IPS-20b (cell line): ENCODE data around the gene DAB1.

Experiments
- H3K27ac ChIP-seq: one replicate; pipeline ENCODE4 v1.5.1; 2013; ENCODE audit warnings: low read length
- H3K27me3 ChIP-seq: 2 replicates; pipeline ENCODE4 v1.6.1; 2013; ENCODE audit warnings: mild to moderate bottlenecking, low read length, inconsistent platforms; ENCODE audit not compliant: insufficient read depth
- H3K36me3 ChIP-seq: 2 replicates; pipeline ENCODE4 v1.6.1; 2013; ENCODE audit warnings: low read depth, mild to moderate bottlenecking, inconsistent platforms, low read length, moderate library complexity; ENCODE audit not compliant: insufficient read depth
- H3K4me1 ChIP-seq: 2 replicates; pipeline ENCODE4 v1.6.1; 2013; ENCODE audit warnings: mild to moderate bottlenecking, control low read depth, inconsistent platforms, low read length, moderate library complexity; ENCODE audit not compliant: insufficient read depth
- H3K4me3 ChIP-seq: 2 replicates; pipeline ENCODE4 v1.5.1; 2013; ENCODE audit warnings: mild to moderate bottlenecking, low read length, inconsistent platforms
- H3K9ac ChIP-seq: 2 replicates; pipeline ENCODE4 v1.6.1; 2013; ENCODE audit warnings: low read depth, mild to moderate bottlenecking, inconsistent platforms, low read length, moderate library complexity
- H3K9me3 ChIP-seq: 2 replicates; pipeline ENCODE4 v1.6.1; 2013; ENCODE audit warnings: mild to moderate bottlenecking, low read depth, low read length, inconsistent platforms; ENCODE audit not compliant: insufficient read depth

The DAB1 gene

GRCh38 chr1:57329001-57329527 lies 94.8 kb downstream of the DAB1 start:
- no peak overlapping the region for H3K4me3 ChIP-seq

GRCh38 chr1:57327946-57328345 lies 95.9 kb downstream of the DAB1 start:
- Histone ChIP-seq H3K4me3 (no peak overlapping the region), H3K27ac (no peak overlapping the region), H3K4me1 (peaks cover 2% of the 10 kb centered on the region; the same call in 1 of the 2 replicates), H3K27me3 (no peaks in the 10 kb centered on the region), H3K36me3 (no peaks in the 10 kb centered on the region), H3K9ac (no peak overlapping the region), H3K9me3 (no peaks in the 10 kb centered on the region)

More at GRCh38 chr1:57329001-57329527, 94.8 kb downstream of the DAB1 start:
- no peaks in the 10 kb centered on the region for H3K27me3 ChIP-seq
- no peaks in the 10 kb centered on the region for H3K9me3 ChIP-seq
- peaks cover 2% of the 10 kb centered on the region; the same call in 1 of the 2 replicates for H3K4me1 ChIP-seq
- no peak overlapping the region for H3K27ac ChIP-seq
- H3K36me3 ChIP-seq, result no peaks in the 10 kb centered on the region
- H3K9ac ChIP-seq, result no peak overlapping the region

GRCh38 chr1:57327336-57327735 lies 96.5 kb downstream of the DAB1 start:
- H3K27me3 ChIP-seq, result no peaks in the 10 kb centered on the region
- no peak overlapping the region for H3K4me3 ChIP-seq
- peaks cover 2% of the 10 kb centered on the region; the same call in 1 of the 2 replicates for H3K4me1 ChIP-seq
- no peak overlapping the region for H3K27ac ChIP-seq
- H3K9ac ChIP-seq, result no peak overlapping the region
- no peaks in the 10 kb centered on the region for H3K9me3 ChIP-seq
- H3K36me3 ChIP-seq, result no peaks in the 10 kb centered on the region

- H3K9ac ChIP-seq, result no peak overlapping the region
- H3K4me3 ChIP-seq, result no peak overlapping the region
- H3K36me3 ChIP-seq, result no peaks in the 10 kb centered on the region
- H3K27me3 ChIP-seq, result no peaks in the 10 kb centered on the region
- no peak overlapping the region for H3K27ac ChIP-seq
- peaks cover 2% of the 10 kb centered on the region; the same call in 1 of the 2 replicates for H3K4me1 ChIP-seq
- H3K9me3 ChIP-seq, result no peaks in the 10 kb centered on the region
Observed at GRCh38 chr1:57325536-57325935, 98.3 kb downstream of the DAB1 start.

- Histone ChIP-seq H3K27ac (no peak overlapping the region), H3K27me3 (no peaks in the 10 kb centered on the region), H3K36me3 (no peaks in the 10 kb centered on the region), H3K9me3 (no peaks in the 10 kb centered on the region), H3K4me3 (no peak overlapping the region), H3K9ac (no peak overlapping the region), H3K4me1 (peaks cover 2% of the 10 kb centered on the region; the same call in 1 of the 2 replicates)
Observed at GRCh38 chr1:57325117-57325516, 98.7 kb downstream of the DAB1 start.

GRCh38 chr1:57324388-57324787 lies 99.5 kb downstream of the DAB1 start:
- peaks cover 2% of the 10 kb centered on the region; the same call in 1 of the 2 replicates for H3K4me1 ChIP-seq
- H3K9ac ChIP-seq, result no peak overlapping the region
- no peak overlapping the region for H3K27ac ChIP-seq
- no peaks in the 10 kb centered on the region for H3K27me3 ChIP-seq
- H3K4me3 ChIP-seq, result no peak overlapping the region
- H3K36me3 ChIP-seq, result no peaks in the 10 kb centered on the region
- no peaks in the 10 kb centered on the region for H3K9me3 ChIP-seq

GRCh38 chr1:57321776-57322175 lies 102.1 kb downstream of the DAB1 start:
- no peaks in the 10 kb centered on the region for H3K27me3 ChIP-seq
- H3K36me3 ChIP-seq, result no peaks in the 10 kb centered on the region
- H3K4me1 ChIP-seq, result peaks cover 4% of the 10 kb centered on the region; the same call in 1 of the 2 replicates
- H3K27ac ChIP-seq, result no peak overlapping the region
- H3K9ac ChIP-seq, result no peak overlapping the region
- H3K4me3 ChIP-seq, result no peak overlapping the region
- no peaks in the 10 kb centered on the region for H3K9me3 ChIP-seq

- peaks cover 4% of the 10 kb centered on the region; the same call in 1 of the 2 replicates for H3K4me1 ChIP-seq
- no peaks in the 10 kb centered on the region for H3K9me3 ChIP-seq
- H3K27me3 ChIP-seq, result no peaks in the 10 kb centered on the region
- H3K9ac ChIP-seq, result no peak overlapping the region
- H3K4me3 ChIP-seq, result no peak overlapping the region
- no peaks in the 10 kb centered on the region for H3K36me3 ChIP-seq
- H3K27ac ChIP-seq, result no peak overlapping the region
Observed at GRCh38 chr1:57319791-57320190, 104.1 kb downstream of the DAB1 start.

GRCh38 chr1:57319165-57319564 lies 104.7 kb downstream of the DAB1 start:
- H3K36me3 ChIP-seq, result no peaks in the 10 kb centered on the region
- no peak overlapping the region for H3K9ac ChIP-seq
- no peaks in the 10 kb centered on the region for H3K27me3 ChIP-seq
- H3K9me3 ChIP-seq, result no peaks in the 10 kb centered on the region
- no peak overlapping the region for H3K4me3 ChIP-seq
- H3K4me1 ChIP-seq, result peaks cover 4% of the 10 kb centered on the region; the same call in 1 of the 2 replicates
- no peak overlapping the region for H3K27ac ChIP-seq

GRCh38 chr1:57316861-57317260 lies 107.0 kb downstream of the DAB1 start:
- no peak overlapping the region for H3K4me3 ChIP-seq
- no peak overlapping the region for H3K27ac ChIP-seq
- H3K27me3 ChIP-seq, result no peaks in the 10 kb centered on the region
- H3K9ac ChIP-seq, result no peak overlapping the region
- no peaks in the 10 kb centered on the region for H3K9me3 ChIP-seq
- peaks cover 4% of the 10 kb centered on the region; the same call in 1 of the 2 replicates for H3K4me1 ChIP-seq
- no peaks in the 10 kb centered on the region for H3K36me3 ChIP-seq

- H3K36me3 ChIP-seq, result no peaks in the 10 kb centered on the region
- peaks cover 4% of the 10 kb centered on the region; the same call in 1 of the 2 replicates for H3K4me1 ChIP-seq
- H3K4me3 ChIP-seq, result no peak overlapping the region
- H3K9ac ChIP-seq, result no peak overlapping the region
- no peaks in the 10 kb centered on the region for H3K9me3 ChIP-seq
- no peak overlapping the region for H3K27ac ChIP-seq
- no peaks in the 10 kb centered on the region for H3K27me3 ChIP-seq
Observed at GRCh38 chr1:57316291-57316690, 107.6 kb downstream of the DAB1 start.

GRCh38 chr1:57312869-57313268 lies 111.0 kb downstream of the DAB1 start:
- Histone ChIP-seq H3K27ac (no peak overlapping the region), H3K4me1 (no peaks in the 10 kb centered on the region), H3K27me3 (no peaks in the 10 kb centered on the region), H3K36me3 (no peaks in the 10 kb centered on the region), H3K9ac (no peak overlapping the region), H3K4me3 (no peak overlapping the region), H3K9me3 (no peaks in the 10 kb centered on the region)
